ENCODE data around the gene RSPO3. TPM values are rescaled to one million over a fixed set of nuclear protein-coding genes. Genes with fewer than 3 reads are reported as not detected.

Gene RSPO3
- total RNA-seq, 2 experiments from 2014 or later, result not detected

- TF ChIP-seq, protein P1, sequence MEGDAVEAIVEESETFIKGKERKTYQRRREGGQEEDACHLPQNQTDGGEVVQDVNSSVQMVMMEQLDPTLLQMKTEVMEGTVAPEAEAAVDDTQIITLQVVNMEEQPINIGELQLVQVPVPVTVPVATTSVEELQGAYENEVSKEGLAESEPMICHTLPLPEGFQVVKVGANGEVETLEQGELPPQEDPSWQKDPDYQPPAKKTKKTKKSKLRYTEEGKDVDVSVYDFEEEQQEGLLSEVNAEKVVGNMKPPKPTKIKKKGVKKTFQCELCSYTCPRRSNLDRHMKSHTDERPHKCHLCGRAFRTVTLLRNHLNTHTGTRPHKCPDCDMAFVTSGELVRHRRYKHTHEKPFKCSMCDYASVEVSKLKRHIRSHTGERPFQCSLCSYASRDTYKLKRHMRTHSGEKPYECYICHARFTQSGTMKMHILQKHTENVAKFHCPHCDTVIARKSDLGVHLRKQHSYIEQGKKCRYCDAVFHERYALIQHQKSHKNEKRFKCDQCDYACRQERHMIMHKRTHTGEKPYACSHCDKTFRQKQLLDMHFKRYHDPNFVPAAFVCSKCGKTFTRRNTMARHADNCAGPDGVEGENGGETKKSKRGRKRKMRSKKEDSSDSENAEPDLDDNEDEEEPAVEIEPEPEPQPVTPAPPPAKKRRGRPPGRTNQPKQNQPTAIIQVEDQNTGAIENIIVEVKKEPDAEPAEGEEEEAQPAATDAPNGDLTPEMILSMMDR (conservative IDR thresholded peaks at IDR 0.05; ENCODE audit: low read length), result no peak
- no peak for TF ChIP-seq EZH2phosphoT487 (IDR thresholded peaks at IDR 0.05; ENCODE audit: borderline replicate concordance, low read depth, low read length)
- POLR2A ChIA-PET, result no interaction called here
- Histone ChIP-seq H3K9me3 (ENCODE audit: low read length) (no peaks in the 10 kb centered on the region), H3K9me2 (ENCODE audit: insufficient read depth, low read length) (no peaks in the 10 kb centered on the region), H3K36me3 (ENCODE audit: insufficient read depth, low read length) (no peaks in the 10 kb centered on the region), H3K79me2 (ENCODE audit: insufficient read depth, low read depth, low read length) (no peaks in the 10 kb centered on the region), H2AFZ (ENCODE audit: low read length) (no peak overlapping the region), H3K4me2 (ENCODE audit: low read length) (no peak overlapping the region), H3K27ac (ENCODE audit: low read depth, low read length, poor library complexity, severe bottlenecking) (no peak overlapping the region), H3K4me3 (ENCODE audit: low read depth, low read length, poor library complexity, severe bottlenecking) (no peak overlapping the region), H3K4me1 (ENCODE audit: insufficient read depth, low read length, poor library complexity, severe bottlenecking) (no peaks in the 10 kb centered on the region), H4K20me1 (ENCODE audit: insufficient read depth, low read length) (no peaks in the 10 kb centered on the region)
- intact Hi-C loops (cut with micrococcal nuclease; ENCODE audit: unreplicated experiment), result no loop called here
- no TSS peak for BruUV-seq (replicated peaks)
- no peak for DNase-seq (ENCODE audit: low spot score)
- CTCF ChIA-PET (ENCODE audit: unreplicated experiment), result no interaction called here
Observed at GRCh38 chr6:127073222-127073621, 45.2 kb upstream of the RSPO3 start.

GRCh38 chr6:127076466-127076865, 42.0 kb upstream of the RSPO3 start:
- H3K79me2 ChIP-seq (ENCODE audit: insufficient read depth, low read depth, low read length), result no peaks in the 10 kb centered on the region
- H3K9me2 ChIP-seq (ENCODE audit: insufficient read depth, low read length), result no peaks in the 10 kb centered on the region
- no peak overlapping the region for H3K27ac ChIP-seq (ENCODE audit: low read depth, low read length, poor library complexity, severe bottlenecking)
- intact Hi-C loops (cut with micrococcal nuclease; ENCODE audit: unreplicated experiment), result no loop called here
- H3K4me1 ChIP-seq (ENCODE audit: insufficient read depth, low read length, poor library complexity, severe bottlenecking), result no peaks in the 10 kb centered on the region
- ChIA-PET CTCF (ENCODE audit: unreplicated experiment) (no interaction called here), POLR2A (interaction anchor here (0.5 kb wide), 1 partner anchor 20 kb away, joined by 3 read pairs; no protein-coding TSS in a partner anchor)
- no peak overlapping the region for H2AFZ ChIP-seq (ENCODE audit: low read length)
- no peak for DNase-seq (ENCODE audit: low spot score)
- no peak for TF ChIP-seq EZH2phosphoT487 (IDR thresholded peaks at IDR 0.05; ENCODE audit: borderline replicate concordance, low read depth, low read length)
- TF ChIP-seq, protein P1 (conservative IDR thresholded peaks at IDR 0.05; ENCODE audit: low read length), result no peak
- H3K4me3 ChIP-seq (ENCODE audit: low read depth, low read length, poor library complexity, severe bottlenecking), result no peak overlapping the region
- H3K4me2 ChIP-seq (ENCODE audit: low read length), result no peak overlapping the region
- H4K20me1 ChIP-seq (ENCODE audit: insufficient read depth, low read length), result no peaks in the 10 kb centered on the region
- H3K9me3 ChIP-seq (ENCODE audit: low read length), result no peaks in the 10 kb centered on the region
- H3K36me3 ChIP-seq (ENCODE audit: insufficient read depth, low read length), result no peaks in the 10 kb centered on the region
- no TSS peak for BruUV-seq (replicated peaks)

DNA sequence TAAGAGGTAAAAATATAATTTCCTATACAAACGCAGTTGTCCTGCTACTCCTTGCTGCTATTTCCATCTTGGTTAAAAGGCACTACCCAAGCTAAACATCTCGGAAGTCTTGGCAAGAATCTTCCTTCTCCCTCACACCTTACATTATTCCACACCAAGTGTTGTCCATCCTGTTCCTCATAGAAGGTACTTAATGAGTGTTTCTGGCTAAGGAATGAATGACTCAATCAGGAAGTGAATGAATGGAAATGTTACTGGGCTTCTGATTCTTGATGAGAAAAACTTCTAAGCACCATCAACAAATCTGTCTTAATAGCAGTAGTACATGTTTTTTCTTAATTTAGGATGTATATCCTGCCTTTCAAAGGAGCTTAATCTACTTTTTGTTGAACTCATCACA, 40.6 kb upstream of the RSPO3 start:
- no peak overlapping the region for H3K4me2 ChIP-seq (ENCODE audit: low read length)
- no peaks in the 10 kb centered on the region for H3K4me1 ChIP-seq (ENCODE audit: insufficient read depth, low read length, poor library complexity, severe bottlenecking)
- H3K27ac ChIP-seq (ENCODE audit: low read depth, low read length, poor library complexity, severe bottlenecking), result no peak overlapping the region
- ChIA-PET CTCF (ENCODE audit: unreplicated experiment) (no interaction called here), POLR2A (no interaction called here)
- no peak overlapping the region for H2AFZ ChIP-seq (ENCODE audit: low read length)
- H3K9me3 ChIP-seq (ENCODE audit: low read length), result no peaks in the 10 kb centered on the region
- no peaks in the 10 kb centered on the region for H3K79me2 ChIP-seq (ENCODE audit: insufficient read depth, low read depth, low read length)
- no TSS peak for BruUV-seq (replicated peaks)
- no peak for TF ChIP-seq EZH2phosphoT487 (IDR thresholded peaks at IDR 0.05; ENCODE audit: borderline replicate concordance, low read depth, low read length)
- no peak overlapping the region for H3K4me3 ChIP-seq (ENCODE audit: low read depth, low read length, poor library complexity, severe bottlenecking)
- H3K36me3 ChIP-seq (ENCODE audit: insufficient read depth, low read length), result no peaks in the 10 kb centered on the region
- H3K9me2 ChIP-seq (ENCODE audit: insufficient read depth, low read length), result no peaks in the 10 kb centered on the region
- no peak for DNase-seq (ENCODE audit: low spot score)
- intact Hi-C loops (cut with micrococcal nuclease; ENCODE audit: unreplicated experiment), result no loop called here
- H4K20me1 ChIP-seq (ENCODE audit: insufficient read depth, low read length), result no peaks in the 10 kb centered on the region
